ENCODE measurements around the gene ZKSCAN4. TPM values are rescaled to one million over a fixed set of nuclear protein-coding genes. Genes with fewer than 3 reads are reported as not detected.

Gene ZKSCAN4
- total RNA-seq, 1 donor from 2014 or later = 7.7 TPM

DNA sequence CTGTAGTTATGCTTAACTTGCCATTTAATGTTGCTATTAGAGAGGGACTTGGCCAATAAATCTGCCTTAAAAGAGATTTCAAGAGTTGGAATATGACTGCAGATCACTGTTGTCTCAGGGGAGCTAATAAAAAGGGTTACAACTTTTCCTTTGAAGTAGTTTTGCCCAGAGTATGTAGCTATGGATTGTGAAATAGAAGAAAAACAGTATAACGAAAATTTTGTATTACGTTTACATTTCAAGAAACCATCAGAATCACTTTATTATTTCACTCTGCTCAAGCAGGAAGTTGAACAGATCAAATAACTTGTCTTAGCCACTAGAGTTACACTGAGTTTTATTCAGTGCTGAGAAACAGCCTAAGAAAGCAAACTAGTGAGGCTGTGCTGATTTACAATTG lies 11.9 kb upstream of the ZKSCAN4 start:
- Mint-ChIP-seq H3K36me3 (ENCODE audit: unreplicated experiment) (no peaks in the 10 kb centered on the region), H3K4me1 (ENCODE audit: low read depth, unreplicated experiment) (no peaks in the 10 kb centered on the region), H3K9me3 (ENCODE audit: unreplicated experiment) (no peaks in the 10 kb centered on the region), H3K27ac (ENCODE audit: unreplicated experiment) (no peak overlapping the region), H3K27me3 (ENCODE audit: unreplicated experiment) (peaks cover 2% of the 10 kb centered on the region), H3K4me3 (ENCODE audit: unreplicated experiment) (no peak overlapping the region)
- DNase-seq = no peak
- TF ChIP-seq, protein P1, sequence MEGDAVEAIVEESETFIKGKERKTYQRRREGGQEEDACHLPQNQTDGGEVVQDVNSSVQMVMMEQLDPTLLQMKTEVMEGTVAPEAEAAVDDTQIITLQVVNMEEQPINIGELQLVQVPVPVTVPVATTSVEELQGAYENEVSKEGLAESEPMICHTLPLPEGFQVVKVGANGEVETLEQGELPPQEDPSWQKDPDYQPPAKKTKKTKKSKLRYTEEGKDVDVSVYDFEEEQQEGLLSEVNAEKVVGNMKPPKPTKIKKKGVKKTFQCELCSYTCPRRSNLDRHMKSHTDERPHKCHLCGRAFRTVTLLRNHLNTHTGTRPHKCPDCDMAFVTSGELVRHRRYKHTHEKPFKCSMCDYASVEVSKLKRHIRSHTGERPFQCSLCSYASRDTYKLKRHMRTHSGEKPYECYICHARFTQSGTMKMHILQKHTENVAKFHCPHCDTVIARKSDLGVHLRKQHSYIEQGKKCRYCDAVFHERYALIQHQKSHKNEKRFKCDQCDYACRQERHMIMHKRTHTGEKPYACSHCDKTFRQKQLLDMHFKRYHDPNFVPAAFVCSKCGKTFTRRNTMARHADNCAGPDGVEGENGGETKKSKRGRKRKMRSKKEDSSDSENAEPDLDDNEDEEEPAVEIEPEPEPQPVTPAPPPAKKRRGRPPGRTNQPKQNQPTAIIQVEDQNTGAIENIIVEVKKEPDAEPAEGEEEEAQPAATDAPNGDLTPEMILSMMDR (IDR thresholded peaks at IDR 0.05; ENCODE audit: partially characterized antibody, unreplicated experiment) = no peak

DNA sequence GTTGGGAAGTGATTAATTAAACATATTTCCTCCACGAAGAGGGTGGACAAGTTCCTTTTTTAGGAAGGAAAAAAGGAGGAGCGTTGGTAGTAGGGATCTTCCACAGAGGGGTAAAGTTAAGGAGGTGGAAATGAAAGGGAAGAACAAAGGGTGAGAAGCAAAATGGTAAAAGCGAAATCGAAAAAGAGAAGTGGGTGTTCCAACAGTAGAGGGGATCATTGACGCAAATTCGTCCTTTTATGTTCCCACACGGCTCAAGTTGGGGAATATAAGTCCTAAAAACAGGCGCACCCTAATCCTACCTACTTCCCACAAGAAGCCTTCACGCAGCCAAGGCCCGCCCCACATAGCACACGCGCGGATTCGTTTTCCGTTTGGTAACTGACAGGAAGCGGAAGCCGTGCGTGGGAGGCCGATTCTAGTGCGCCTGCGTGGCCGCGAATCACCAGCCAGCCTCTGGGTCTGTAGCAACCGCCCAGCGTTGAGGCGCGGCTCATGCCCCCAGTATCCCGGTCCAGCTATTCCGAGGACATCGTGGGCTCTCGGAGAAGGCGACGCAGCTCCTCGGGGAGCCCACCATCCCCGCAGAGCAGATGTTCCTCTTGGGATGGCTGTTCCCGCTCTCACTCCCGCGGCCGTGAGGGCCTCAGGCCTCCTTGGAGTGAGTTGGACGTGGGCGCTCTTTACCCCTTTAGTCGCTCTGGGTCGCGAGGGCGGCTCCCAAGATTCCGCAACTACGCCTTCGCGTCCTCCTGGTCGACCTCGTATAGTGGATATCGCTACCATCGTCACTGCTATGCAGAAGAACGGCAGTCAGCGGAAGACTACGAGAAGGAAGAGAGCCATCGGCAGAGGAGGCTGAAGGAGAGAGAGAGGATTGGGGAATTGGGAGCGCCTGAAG lies 7.1 kb upstream of the ZKSCAN4 start, which contains the start of gene NKAPL:
NKAPL (plus strand) TSS at position 421 of the 901 bp plus-strand sequence; CDS start at position 496, 75 bp downstream.
- H3K27me3 Mint-ChIP-seq (ENCODE audit: unreplicated experiment) = no peaks in the 10 kb centered on the region
- H3K36me3 Mint-ChIP-seq (ENCODE audit: unreplicated experiment) = no peaks in the 10 kb centered on the region
- no peak within 1 kb of the TSS for H3K27ac Mint-ChIP-seq (ENCODE audit: unreplicated experiment)
- H3K4me1 Mint-ChIP-seq (ENCODE audit: low read depth, unreplicated experiment) = no peaks in the 10 kb centered on the region
- H3K4me3 Mint-ChIP-seq (ENCODE audit: unreplicated experiment) = peak within 1 kb of the TSS; percentile 50
- no peak for DNase-seq
- no peaks in the 10 kb centered on the region for H3K9me3 Mint-ChIP-seq (ENCODE audit: unreplicated experiment)
- TF ChIP-seq, protein P1 (IDR thresholded peaks at IDR 0.05; ENCODE audit: partially characterized antibody, unreplicated experiment) = no peak

DNA sequence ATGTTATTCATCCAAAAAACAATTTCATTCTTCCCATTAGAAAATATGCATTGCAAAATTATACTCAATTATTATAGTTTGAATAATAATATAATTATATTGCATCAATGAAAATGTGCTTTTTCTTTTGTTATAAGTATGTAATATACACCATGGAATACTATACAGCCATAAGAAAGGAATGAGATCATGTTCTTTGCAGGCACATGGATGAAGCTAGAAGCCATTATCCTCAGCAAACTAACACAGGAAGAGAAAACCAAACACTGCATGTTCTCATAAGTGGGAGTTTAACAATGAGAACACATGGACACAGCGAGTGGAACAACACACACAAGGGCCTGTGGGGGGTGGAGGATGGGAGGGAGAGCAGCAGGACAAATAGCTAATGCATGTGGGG lies 5.0 kb upstream of the ZKSCAN4 start:
- no peak for DNase-seq
- no peaks in the 10 kb centered on the region for H3K4me1 Mint-ChIP-seq (ENCODE audit: low read depth, unreplicated experiment)
- no peak overlapping the region for H3K27ac Mint-ChIP-seq (ENCODE audit: unreplicated experiment)
- no peak overlapping the region for H3K4me3 Mint-ChIP-seq (ENCODE audit: unreplicated experiment)
- H3K27me3 Mint-ChIP-seq (ENCODE audit: unreplicated experiment) = no peaks in the 10 kb centered on the region
- no peaks in the 10 kb centered on the region for H3K36me3 Mint-ChIP-seq (ENCODE audit: unreplicated experiment)
- peaks cover 2% of the 10 kb centered on the region for H3K9me3 Mint-ChIP-seq (ENCODE audit: unreplicated experiment)
- TF ChIP-seq, protein P1 (IDR thresholded peaks at IDR 0.05; ENCODE audit: partially characterized antibody, unreplicated experiment) = no peak

DNA sequence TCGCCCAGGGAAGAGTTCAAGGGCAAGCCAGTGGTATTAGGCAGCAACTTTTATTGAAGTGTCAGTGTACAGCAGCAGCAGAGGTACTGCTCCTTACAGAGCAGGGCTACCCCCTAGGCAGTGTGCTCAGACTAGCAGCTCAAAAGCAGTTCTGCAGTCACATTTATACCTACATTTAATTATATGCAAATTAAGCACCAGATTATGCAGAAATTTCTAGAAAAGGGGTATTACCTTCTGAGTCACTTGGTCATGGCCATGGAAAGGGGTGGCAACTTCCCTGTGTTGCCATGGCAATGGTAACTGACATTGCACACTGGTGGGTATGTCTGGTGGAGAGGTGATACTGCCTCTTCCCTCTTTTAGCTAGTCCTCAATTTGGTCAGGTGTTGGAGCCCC lies 2.1 kb upstream of the ZKSCAN4 start:
- Mint-ChIP-seq H3K4me3 (ENCODE audit: unreplicated experiment) (no peak overlapping the region), H3K36me3 (ENCODE audit: unreplicated experiment) (no peaks in the 10 kb centered on the region), H3K4me1 (ENCODE audit: low read depth, unreplicated experiment) (peaks cover 4% of the 10 kb centered on the region), H3K27ac (ENCODE audit: unreplicated experiment) (no peak overlapping the region), H3K27me3 (ENCODE audit: unreplicated experiment) (no peaks in the 10 kb centered on the region), H3K9me3 (ENCODE audit: unreplicated experiment) (peaks cover 2% of the 10 kb centered on the region)
- TF ChIP-seq, protein P1 (IDR thresholded peaks at IDR 0.05; ENCODE audit: partially characterized antibody, unreplicated experiment) = no peak
- DNase-seq = no peak

DNA sequence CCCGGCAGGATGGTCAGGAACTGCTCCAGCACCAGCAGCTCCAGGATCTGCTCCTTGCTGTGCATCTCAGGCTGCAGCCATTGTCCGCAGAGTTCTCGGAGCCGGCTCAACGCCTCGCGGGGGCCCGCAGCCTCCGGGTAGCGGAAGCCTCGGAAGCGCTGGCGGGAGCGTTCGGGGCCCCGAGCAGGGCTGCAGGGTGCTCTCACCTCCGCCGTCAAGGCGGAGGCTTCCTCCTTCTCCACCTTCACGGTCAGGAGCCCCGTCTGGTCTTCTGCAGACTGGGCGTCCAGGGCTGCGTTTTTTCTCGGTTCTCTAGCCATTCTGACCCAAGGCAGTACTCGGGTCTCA lies 434 bp downstream of the ZKSCAN4 start:
- Mint-ChIP-seq H3K27ac (ENCODE audit: unreplicated experiment) (peak overlapping the region; percentile 87), H3K36me3 (ENCODE audit: unreplicated experiment) (no peaks in the 10 kb centered on the region), H3K9me3 (ENCODE audit: unreplicated experiment) (peaks cover 2% of the 10 kb centered on the region), H3K4me3 (ENCODE audit: unreplicated experiment) (peak overlapping the region; percentile 99), H3K4me1 (ENCODE audit: low read depth, unreplicated experiment) (peaks cover 4% of the 10 kb centered on the region), H3K27me3 (ENCODE audit: unreplicated experiment) (no peaks in the 10 kb centered on the region)
- TF ChIP-seq, protein P1 (IDR thresholded peaks at IDR 0.05; ENCODE audit: partially characterized antibody, unreplicated experiment) = no peak
- DNase-seq = peak; percentile 46
